GM23338 (cell line): ENCODE results near the gene ASTE1. TPM values are rescaled to one million over a fixed set of nuclear protein-coding genes. Genes with fewer than 3 reads are reported as not detected.
A peak's percentile ranks its signal among the peaks of the same experiment; 100 is the strongest.

Source experiments
- ATAC-seq: fragments of 200-7000 bp; cut with Tn5 transposase; 3 replicates; pipeline ENCODE4 v1.9.1; 2020
- DNase-seq: peaks from one replicate; pipeline ENCODE4 v3.0.0-alpha.2; 2015; ENCODE audit warnings: low spot score
- H2AFZ ChIP-seq: fragments of 200-600 bp; sonication (generic); 2 replicates; pipeline ENCODE4 v1.8.0; 2016; ENCODE audit warnings: antibody characterized with exemption, mild to moderate bottlenecking, moderate library complexity
- H3F3A ChIP-seq: fragments of 200-600 bp; sonication (generic); replicated peaks from 2 replicates; pipeline ENCODE4 v1.8.0; 2017; ENCODE audit warnings: antibody characterized with exemption, mixed run types, low read depth
- H3K27ac ChIP-seq: fragments of 200-600 bp; sonication (generic); 2 replicates; pipeline ENCODE4 v1.6.1; 2016; ENCODE audit warnings: low read depth
- H3K27me3 ChIP-seq: fragments of 200-600 bp; sonication (generic); 2 replicates; pipeline ENCODE4 v1.8.0; 2016; ENCODE audit warnings: mild to moderate bottlenecking, mixed run types, moderate library complexity; ENCODE audit not compliant: insufficient read depth
- H3K36me3 ChIP-seq: fragments of 200-600 bp; sonication (generic); 2 replicates; pipeline ENCODE4 v1.8.0; 2016; ENCODE audit warnings: mild to moderate bottlenecking; ENCODE audit not compliant: insufficient read depth
- H3K4me1 ChIP-seq: fragments of 200-600 bp; sonication (generic); 2 replicates; pipeline ENCODE4 v1.8.0; 2016; ENCODE audit warnings: mild to moderate bottlenecking, moderate library complexity; ENCODE audit not compliant: insufficient read depth
- H3K4me2 ChIP-seq: fragments of 200-600 bp; sonication (generic); 2 replicates; pipeline ENCODE4 v1.7.1; 2017; ENCODE audit warnings: mixed run types
- H3K4me3 ChIP-seq: fragments of 200-600 bp; sonication (generic); 2 replicates; pipeline ENCODE4 v1.6.1; 2016; ENCODE audit warnings: mixed run types
- H3K79me2 ChIP-seq: fragments of 200-600 bp; sonication (generic); replicated peaks from 2 replicates; pipeline ENCODE4 v1.8.0; 2017; ENCODE audit warnings: mild to moderate bottlenecking; ENCODE audit not compliant: insufficient read depth
- H3K9me2 ChIP-seq: fragments of 200-600 bp; sonication (generic); 2 replicates; pipeline ENCODE4 v1.8.0; 2017; ENCODE audit not compliant: insufficient read depth
- H4K20me1 ChIP-seq: fragments of 200-600 bp; sonication (generic); replicated peaks from 2 replicates; pipeline ENCODE4 v1.8.0; 2017; ENCODE audit warnings: mild to moderate bottlenecking; ENCODE audit not compliant: insufficient read depth
- H3K27ac Mint-ChIP-seq: 2 replicates; pipeline ENCODE4 v1.8.0; 2020; ENCODE audit warnings: inconsistent platforms, mild to moderate bottlenecking, moderate library complexity, mixed read lengths
- H3K27me3 Mint-ChIP-seq: 3 replicates; pipeline ENCODE4 v1.8.0; 2022; ENCODE audit warnings: low read depth, mild to moderate bottlenecking, moderate library complexity, mixed read lengths, inconsistent platforms; ENCODE audit not compliant: insufficient read depth, poor library complexity
- H3K36me3 Mint-ChIP-seq: 3 replicates; pipeline ENCODE4 v1.8.0; 2021; ENCODE audit warnings: low read depth, mild to moderate bottlenecking, inconsistent platforms, moderate library complexity, mixed read lengths
- H3K4me1 Mint-ChIP-seq: 3 replicates; pipeline ENCODE4 v1.8.0; 2020; ENCODE audit warnings: mild to moderate bottlenecking, inconsistent platforms, mixed read lengths
- H3K4me3 Mint-ChIP-seq: 3 replicates; pipeline ENCODE4 v1.8.0; 2021; ENCODE audit warnings: moderate library complexity, mild to moderate bottlenecking, inconsistent platforms, mixed read lengths
- H3K9me3 Mint-ChIP-seq: 3 replicates; pipeline ENCODE4 v1.8.0; 2020; ENCODE audit warnings: moderate library complexity, mild to moderate bottlenecking, inconsistent platforms, mixed read lengths
- CREB1 ChIP-seq: fragments of 250-450 bp; sonication (Bioruptor Pico); IDR thresholded peaks from 2 replicates; pipeline ENCODE4 v1.5.0; 2020; ENCODE audit warnings: low read depth, mild to moderate bottlenecking, moderate library complexity
- CTCF ChIP-seq, 2 experiments: fragments of 200-600 bp in 1 of 2; sonication (generic) in 1 of 2; conservative IDR thresholded peaks; 2 replicates each; pipeline versions ENCODE4 v1.5.1 to v1.6.1; 2016 to 2017; ENCODE audit warnings: antibody characterized with exemption in 2 of 2, low read depth in 2 of 2, mild to moderate bottlenecking in 2 of 2, moderate library complexity in 1 of 2
- EZH2 ChIP-seq: fragments of 200-600 bp; sonication (generic); IDR thresholded peaks from one replicate; pipeline ENCODE4 v1.8.0; 2017; ENCODE audit warnings: antibody characterized with exemption, mild to moderate bottlenecking, low read depth; ENCODE audit not compliant: unreplicated experiment
- EZH2phosphoT487 ChIP-seq: fragments of 200-600 bp; sonication (generic); IDR thresholded peaks from one replicate; pipeline ENCODE4 v1.8.1; 2018; ENCODE audit warnings: antibody characterized with exemption; ENCODE audit not compliant: unreplicated experiment
- JUNB ChIP-seq: IDR thresholded peaks from one replicate; pipeline ENCODE4 v1.6.1; 2016; ENCODE audit warnings: antibody characterized with exemption; ENCODE audit not compliant: unreplicated experiment
- NANOG ChIP-seq: IDR thresholded peaks from 2 replicates; pipeline ENCODE4 v1.6.1; 2016; ENCODE audit warnings: antibody characterized with exemption, borderline replicate concordance
- POLR2AphosphoS5 ChIP-seq: IDR thresholded peaks from 2 replicates; pipeline ENCODE4 v1.6.1; 2016; ENCODE audit warnings: antibody characterized with exemption, low read depth
- REST ChIP-seq: IDR thresholded peaks from one replicate; pipeline ENCODE4 v1.6.1; 2018; ENCODE audit warnings: antibody characterized with exemption; ENCODE audit not compliant: unreplicated experiment
- STAT1 ChIP-seq: IDR thresholded peaks from one replicate; pipeline ENCODE4 v1.6.1; 2016; ENCODE audit warnings: antibody characterized with exemption; ENCODE audit not compliant: unreplicated experiment
- ZNF114 ChIP-seq: fragments of 250-450 bp; sonication (Bioruptor Pico); IDR thresholded peaks from 2 replicates; pipeline ENCODE4 v1.5.0; 2020; ENCODE audit warnings: mild to moderate bottlenecking, moderate library complexity
- ZNF331 ChIP-seq: fragments of 250-450 bp; sonication (Bioruptor Pico); IDR thresholded peaks from 2 replicates; pipeline ENCODE4 v1.5.0; 2020; ENCODE audit warnings: low read depth, mild to moderate bottlenecking, moderate library complexity
- polyA plus RNA-seq: library from polyadenylated mRNA; unstranded; fragments of >200 nt; fragmentation: Nextera tagmentation; extraction: Ambion mirVana; gene quantifications from 2 replicates; pipeline ENCODE4 v1.2.1, GENCODE V29; 2016
- total RNA-seq: library from RNA; depleted of rRNA; stranded (reverse); fragments of >200 nt; shearing (Covaris generic); gene quantifications from 2 replicates; pipeline ENCODE4 v1.2.3, GENCODE V29; 2014
- TF ChIP-seq, protein P1 (sequence below): fragments of 250-450 bp; sonication (Bioruptor Pico); IDR thresholded peaks from 2 replicates; pipeline ENCODE4 v1.5.0; 2020; ENCODE audit warnings: mild to moderate bottlenecking, moderate library complexity
- TF ChIP-seq, protein P2 (sequence below): IDR thresholded peaks from 2 replicates; pipeline ENCODE4 v1.6.1; 2016; ENCODE audit warnings: antibody characterized with exemption

Gene ASTE1
- total and polyA plus RNA-seq, 2 experiments from 2014 or later, result 4.9 to 8.9 TPM

- Mint-ChIP-seq H3K4me1 (peaks cover 4% of the 10 kb centered on the region; the same call in 1 of the 3 replicates), H3K36me3 (peaks cover 11% of the 10 kb centered on the region; the same call in 2 of the 3 replicates), H3K27ac (peak overlapping the region; percentile 68; the same call in 1 of the 2 replicates), H3K27me3 (peaks cover 1% of the 10 kb centered on the region), H3K9me3 (peaks cover 12% of the 10 kb centered on the region; the same call in 2 of the 3 replicates), H3K4me3 (no peak overlapping the region; the same call in 2 of the 3 replicates)
- Histone ChIP-seq H3F3A (no peaks in the 10 kb centered on the region), H3K4me3 (no peak overlapping the region), H3K4me2 (no peak overlapping the region), H3K79me2 (no peaks in the 10 kb centered on the region), H3K9me2 (no peaks in the 10 kb centered on the region), H2AFZ (no peak overlapping the region; the same call in 1 of the 2 replicates), H3K36me3 (no peaks in the 10 kb centered on the region), H3K27ac (no peak overlapping the region), H3K27me3 (no peaks in the 10 kb centered on the region), H4K20me1 (no peaks in the 10 kb centered on the region), H3K4me1 (no peaks in the 10 kb centered on the region)
- peak; percentile 25; the same call in 1 of the 3 replicates for ATAC-seq
- no peak for DNase-seq
- no peak for TF ChIP-seq NANOG
- TF ChIP-seq, protein P1, sequence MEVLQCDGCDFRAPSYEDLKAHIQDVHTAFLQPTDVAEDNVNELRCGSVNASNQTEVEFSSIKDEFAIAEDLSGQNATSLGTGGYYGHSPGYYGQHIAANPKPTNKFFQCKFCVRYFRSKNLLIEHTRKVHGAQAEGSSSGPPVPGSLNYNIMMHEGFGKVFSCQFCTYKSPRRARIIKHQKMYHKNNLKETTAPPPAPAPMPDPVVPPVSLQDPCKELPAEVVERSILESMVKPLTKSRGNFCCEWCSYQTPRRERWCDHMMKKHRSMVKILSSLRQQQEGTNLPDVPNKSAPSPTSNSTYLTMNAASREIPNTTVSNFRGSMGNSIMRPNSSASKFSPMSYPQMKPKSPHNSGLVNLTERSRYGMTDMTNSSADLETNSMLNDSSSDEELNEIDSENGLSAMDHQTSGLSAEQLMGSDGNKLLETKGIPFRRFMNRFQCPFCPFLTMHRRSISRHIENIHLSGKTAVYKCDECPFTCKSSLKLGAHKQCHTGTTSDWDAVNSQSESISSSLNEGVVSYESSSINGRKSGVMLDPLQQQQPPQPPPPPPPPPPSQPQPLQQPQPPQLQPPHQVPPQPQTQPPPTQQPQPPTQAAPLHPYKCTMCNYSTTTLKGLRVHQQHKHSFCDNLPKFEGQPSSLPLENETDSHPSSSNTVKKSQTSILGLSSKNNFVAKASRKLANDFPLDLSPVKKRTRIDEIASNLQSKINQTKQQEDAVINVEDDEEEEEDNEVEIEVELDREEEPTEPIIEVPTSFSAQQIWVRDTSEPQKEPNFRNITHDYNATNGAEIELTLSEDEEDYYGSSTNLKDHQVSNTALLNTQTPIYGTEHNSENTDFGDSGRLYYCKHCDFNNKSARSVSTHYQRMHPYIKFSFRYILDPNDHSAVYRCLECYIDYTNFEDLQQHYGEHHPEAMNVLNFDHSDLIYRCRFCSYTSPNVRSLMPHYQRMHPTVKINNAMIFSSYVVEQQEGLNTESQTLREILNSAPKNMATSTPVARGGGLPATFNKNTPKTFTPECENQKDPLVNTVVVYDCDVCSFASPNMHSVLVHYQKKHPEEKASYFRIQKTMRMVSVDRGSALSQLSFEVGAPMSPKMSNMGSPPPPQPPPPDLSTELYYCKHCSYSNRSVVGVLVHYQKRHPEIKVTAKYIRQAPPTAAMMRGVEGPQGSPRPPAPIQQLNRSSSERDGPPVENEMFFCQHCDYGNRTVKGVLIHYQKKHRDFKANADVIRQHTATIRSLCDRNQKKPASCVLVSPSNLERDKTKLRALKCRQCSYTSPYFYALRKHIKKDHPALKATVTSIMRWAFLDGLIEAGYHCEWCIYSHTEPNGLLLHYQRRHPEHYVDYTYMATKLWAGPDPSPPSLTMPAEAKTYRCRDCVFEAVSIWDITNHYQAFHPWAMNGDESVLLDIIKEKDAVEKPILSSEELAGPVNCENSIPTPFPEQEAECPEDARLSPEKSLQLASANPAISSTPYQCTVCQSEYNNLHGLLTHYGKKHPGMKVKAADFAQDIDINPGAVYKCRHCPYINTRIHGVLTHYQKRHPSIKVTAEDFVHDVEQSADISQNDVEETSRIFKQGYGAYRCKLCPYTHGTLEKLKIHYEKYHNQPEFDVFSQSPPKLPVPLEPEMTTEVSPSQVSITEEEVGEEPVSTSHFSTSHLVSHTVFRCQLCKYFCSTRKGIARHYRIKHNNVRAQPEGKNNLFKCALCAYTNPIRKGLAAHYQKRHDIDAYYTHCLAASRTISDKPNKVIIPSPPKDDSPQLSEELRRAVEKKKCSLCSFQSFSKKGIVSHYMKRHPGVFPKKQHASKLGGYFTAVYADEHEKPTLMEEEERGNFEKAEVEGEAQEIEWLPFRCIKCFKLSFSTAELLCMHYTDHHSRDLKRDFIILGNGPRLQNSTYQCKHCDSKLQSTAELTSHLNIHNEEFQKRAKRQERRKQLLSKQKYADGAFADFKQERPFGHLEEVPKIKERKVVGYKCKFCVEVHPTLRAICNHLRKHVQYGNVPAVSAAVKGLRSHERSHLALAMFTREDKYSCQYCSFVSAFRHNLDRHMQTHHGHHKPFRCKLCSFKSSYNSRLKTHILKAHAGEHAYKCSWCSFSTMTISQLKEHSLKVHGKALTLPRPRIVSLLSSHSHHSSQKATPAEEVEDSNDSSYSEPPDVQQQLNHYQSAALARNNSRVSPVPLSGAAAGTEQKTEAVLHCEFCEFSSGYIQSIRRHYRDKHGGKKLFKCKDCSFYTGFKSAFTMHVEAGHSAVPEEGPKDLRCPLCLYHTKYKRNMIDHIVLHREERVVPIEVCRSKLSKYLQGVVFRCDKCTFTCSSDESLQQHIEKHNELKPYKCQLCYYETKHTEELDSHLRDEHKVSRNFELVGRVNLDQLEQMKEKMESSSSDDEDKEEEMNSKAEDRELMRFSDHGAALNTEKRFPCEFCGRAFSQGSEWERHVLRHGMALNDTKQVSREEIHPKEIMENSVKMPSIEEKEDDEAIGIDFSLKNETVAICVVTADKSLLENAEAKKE (CRISPR knock-in tag), result no peak
- no peak for TF ChIP-seq EZH2phosphoT487
- TF ChIP-seq, protein P2, sequence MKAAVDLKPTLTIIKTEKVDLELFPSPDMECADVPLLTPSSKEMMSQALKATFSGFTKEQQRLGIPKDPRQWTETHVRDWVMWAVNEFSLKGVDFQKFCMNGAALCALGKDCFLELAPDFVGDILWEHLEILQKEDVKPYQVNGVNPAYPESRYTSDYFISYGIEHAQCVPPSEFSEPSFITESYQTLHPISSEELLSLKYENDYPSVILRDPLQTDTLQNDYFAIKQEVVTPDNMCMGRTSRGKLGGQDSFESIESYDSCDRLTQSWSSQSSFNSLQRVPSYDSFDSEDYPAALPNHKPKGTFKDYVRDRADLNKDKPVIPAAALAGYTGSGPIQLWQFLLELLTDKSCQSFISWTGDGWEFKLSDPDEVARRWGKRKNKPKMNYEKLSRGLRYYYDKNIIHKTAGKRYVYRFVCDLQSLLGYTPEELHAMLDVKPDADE, result no peak
- no peak for TF ChIP-seq CTCF (conservative IDR thresholded peaks at IDR 0.05; ENCODE audit: low read depth in 2 of 2)
- TF ChIP-seq REST, result no peak
- no peak for TF ChIP-seq CREB1 (CRISPR knock-in tag)
- no peak for TF ChIP-seq STAT1
- no peak for TF ChIP-seq JUNB
- no peak for TF ChIP-seq ZNF114
- TF ChIP-seq ZNF331 (CRISPR knock-in tag), result no peak
- no peak for TF ChIP-seq EZH2
- TF ChIP-seq POLR2AphosphoS5, result no peak
Measured at GRCh38 chr3:131048030-131048429, 21.4 kb upstream of the ASTE1 start.
